GM12892 (cell line): ENCODE results near the gene DCTN5.
A peak's percentile ranks its signal among the peaks of the same experiment; 100 is the strongest.

Experiments
- DNase-seq: peaks from one replicate; pipeline ENCODE4 v3.0.0; 2011; ENCODE audit not compliant: insufficient read length
- FAIRE-seq: peaks from 2 replicates; lab custom pipeline; 2011; peaks lifted over from hg19 to GRCh38; lab: Jason Lieb, UNC
- POLR2A ChIP-seq: IDR thresholded peaks from 2 replicates; pipeline ENCODE4 v1.6.1; 2011; ENCODE audit warnings: low read depth, low read length, control low read depth
- POLR2AphosphoS5 ChIP-seq: IDR thresholded peaks from 2 replicates; pipeline ENCODE4 v1.6.1; 2011; ENCODE audit warnings: low read depth, low read length, control low read depth
- TAF1 ChIP-seq: IDR thresholded peaks from 2 replicates; pipeline ENCODE4 v1.6.1; 2011; ENCODE audit warnings: low read depth, mild to moderate bottlenecking, control low read depth, low read length, borderline replicate concordance

The DCTN5 gene

DNA sequence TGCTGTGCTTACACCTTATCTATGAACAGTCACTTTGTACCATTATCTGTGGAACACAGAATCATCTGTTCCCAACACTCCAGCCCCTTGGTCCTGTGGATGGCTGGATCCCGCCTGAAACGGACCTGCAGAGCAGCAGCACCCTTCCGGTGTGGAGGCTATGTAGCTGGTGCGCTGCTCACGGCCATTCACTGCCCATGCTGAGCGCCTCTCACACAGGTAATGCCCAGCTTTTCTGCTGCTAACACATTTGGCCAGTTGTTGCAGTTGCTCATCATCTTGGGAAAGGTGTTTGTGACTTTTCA lies 26.0 kb downstream of the DCTN5 start:
- FAIRE-seq, result no peak
- TF ChIP-seq POLR2A (no peak), TAF1 (no peak), POLR2AphosphoS5 (no peak)

DNA sequence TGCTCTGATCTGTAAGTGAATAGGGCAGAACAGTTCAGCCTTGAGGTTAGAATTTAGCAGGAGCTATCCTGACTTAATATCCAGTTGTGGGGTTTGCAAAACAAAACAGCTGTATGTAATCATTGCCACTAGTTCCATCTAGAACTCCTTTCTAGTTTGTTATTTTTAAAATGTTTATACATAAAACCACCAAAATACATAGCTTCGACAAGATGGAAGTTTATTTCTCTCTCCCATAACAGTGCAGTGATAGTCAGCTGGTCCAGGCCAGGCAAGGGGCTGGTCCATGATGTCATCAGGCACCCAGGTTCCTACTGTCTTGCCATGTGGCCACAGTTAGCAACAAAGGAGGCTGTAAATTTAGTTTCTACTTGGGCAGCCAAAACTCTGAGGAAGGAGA lies 27.0 kb downstream of the DCTN5 start:
- TF ChIP-seq POLR2AphosphoS5 (no peak), TAF1 (no peak), POLR2A (no peak)
- no peak for DNase-seq
- no peak for FAIRE-seq

More for the DNA sequence above, 26.0 kb downstream of the DCTN5 start:
- DNase-seq, result no peak

DNA sequence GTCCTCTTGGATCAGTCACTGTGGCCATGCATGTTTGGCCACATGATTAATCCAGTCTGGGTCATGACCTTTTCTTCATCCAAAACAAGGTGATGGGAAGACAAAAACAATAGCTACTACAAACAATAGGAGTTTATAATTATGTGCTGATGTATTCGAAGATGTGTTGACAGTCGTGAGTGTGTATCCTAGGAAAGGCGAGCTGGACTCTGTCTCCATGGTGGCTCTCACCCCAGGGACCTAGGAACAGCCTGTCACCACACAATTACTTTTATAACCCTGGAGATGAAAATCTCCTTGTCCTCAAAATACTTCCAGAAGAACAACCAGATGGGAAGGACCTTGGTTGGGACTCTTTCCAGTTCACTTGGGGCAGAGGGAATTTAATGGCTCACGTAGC lies 27.6 kb downstream of the DCTN5 start:
- FAIRE-seq (no peak), DNase-seq (no peak)
- no peak for TF ChIP-seq POLR2A
- TF ChIP-seq TAF1, result no peak
- TF ChIP-seq POLR2AphosphoS5, result no peak

DNA sequence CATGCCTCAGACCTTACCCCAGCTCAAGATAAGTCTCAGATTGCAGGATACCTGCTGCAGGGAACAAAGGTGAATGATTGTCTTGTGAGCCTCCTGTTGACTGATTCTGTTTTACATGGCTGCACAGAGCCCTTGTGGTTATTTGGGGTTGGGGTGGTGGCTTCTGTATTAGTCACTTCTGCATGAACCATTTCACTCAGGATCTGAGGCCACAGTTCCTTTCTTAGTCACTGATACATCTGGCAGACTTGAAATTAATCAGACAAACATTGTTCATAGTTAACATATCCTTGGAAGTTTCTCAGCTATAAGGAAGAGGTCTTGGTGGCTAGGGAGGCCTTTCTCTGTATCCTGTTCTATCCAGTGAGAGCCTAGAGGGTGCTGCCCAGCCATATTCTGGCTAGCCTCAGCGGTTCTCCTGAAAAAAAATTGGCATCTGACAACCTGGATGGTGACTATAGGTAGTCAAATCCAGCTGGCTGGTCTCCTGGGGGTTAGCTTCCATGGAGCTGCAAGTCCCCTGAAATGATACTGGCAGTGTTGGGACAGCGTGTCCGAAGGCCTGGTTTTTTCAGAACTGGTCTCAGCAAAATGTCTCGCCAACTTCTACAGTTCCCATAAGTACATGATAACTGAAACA lies 29.0 kb downstream of the DCTN5 start:
- DNase-seq (no peak), FAIRE-seq (peak; percentile 87)
- peak; percentile 62; the same call in 1 of the 2 replicates for TF ChIP-seq POLR2AphosphoS5
- no peak for TF ChIP-seq POLR2A
- 0 out of 2 replicates have a peak, but pooled peaks have one; percentile 25 for TF ChIP-seq TAF1

DNA sequence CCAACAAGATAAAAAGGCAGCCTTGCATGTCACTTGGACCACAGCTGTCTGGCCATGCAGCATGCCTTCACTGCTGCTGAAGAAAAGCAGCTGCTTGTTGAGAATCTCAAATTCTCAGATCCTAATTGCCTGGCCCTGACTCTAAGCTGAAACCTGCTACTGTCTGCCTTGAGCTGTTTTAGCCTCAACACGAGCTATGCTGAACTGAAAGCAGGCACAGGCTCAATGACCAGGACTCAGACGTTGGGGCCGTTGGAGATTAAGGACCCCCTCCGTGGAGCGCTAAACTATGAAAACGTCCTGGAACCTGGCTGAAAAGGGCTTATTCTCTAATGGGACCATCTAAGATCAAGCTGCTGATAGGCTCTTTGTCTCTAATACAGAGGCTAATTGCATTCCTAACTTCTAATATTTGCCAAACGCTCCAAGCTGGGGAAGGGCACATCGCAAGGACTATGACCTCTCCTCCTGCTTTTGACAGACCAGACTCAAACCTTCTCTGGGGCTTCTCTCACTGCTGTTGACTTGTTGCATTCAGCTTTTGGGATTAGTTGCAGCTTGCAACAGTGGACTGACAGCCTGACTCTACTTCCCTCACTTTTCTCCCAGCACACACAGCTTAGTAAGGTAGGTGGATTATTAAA lies 32.8 kb downstream of the DCTN5 start:
- FAIRE-seq, result no peak
- DNase-seq, result no peak
- TF ChIP-seq POLR2AphosphoS5, result no peak
- TF ChIP-seq TAF1, result no peak
- TF ChIP-seq POLR2A, result no peak

DNA sequence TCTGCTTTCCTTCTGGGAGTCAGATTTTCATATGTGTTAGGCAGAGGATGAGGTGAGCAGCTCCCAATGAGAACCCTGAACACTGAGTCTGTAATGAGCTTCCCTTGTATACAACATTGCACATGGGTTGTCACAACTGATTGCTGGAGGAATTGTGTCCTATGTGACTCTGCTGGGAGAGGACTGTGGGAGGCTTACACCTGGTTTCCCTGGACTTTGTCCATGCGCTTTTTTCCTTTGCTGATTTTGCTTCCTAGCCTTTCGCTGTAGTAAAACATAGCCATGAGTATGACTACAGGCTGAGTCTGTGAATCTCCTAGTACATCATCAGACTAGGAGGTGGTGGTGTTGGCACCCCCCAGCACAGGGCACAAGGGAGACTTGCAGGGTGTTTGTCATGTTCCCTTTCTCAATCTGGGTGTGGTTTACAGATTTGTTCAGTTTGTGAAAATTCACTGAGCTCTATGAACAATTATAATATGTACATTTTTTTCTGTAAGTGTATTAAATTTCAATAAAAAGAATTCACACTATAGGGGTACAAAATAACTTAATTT lies 35.7 kb downstream of the DCTN5 start:
- FAIRE-seq, result no peak
- DNase-seq, result no peak
- no peak for TF ChIP-seq POLR2A

DNA sequence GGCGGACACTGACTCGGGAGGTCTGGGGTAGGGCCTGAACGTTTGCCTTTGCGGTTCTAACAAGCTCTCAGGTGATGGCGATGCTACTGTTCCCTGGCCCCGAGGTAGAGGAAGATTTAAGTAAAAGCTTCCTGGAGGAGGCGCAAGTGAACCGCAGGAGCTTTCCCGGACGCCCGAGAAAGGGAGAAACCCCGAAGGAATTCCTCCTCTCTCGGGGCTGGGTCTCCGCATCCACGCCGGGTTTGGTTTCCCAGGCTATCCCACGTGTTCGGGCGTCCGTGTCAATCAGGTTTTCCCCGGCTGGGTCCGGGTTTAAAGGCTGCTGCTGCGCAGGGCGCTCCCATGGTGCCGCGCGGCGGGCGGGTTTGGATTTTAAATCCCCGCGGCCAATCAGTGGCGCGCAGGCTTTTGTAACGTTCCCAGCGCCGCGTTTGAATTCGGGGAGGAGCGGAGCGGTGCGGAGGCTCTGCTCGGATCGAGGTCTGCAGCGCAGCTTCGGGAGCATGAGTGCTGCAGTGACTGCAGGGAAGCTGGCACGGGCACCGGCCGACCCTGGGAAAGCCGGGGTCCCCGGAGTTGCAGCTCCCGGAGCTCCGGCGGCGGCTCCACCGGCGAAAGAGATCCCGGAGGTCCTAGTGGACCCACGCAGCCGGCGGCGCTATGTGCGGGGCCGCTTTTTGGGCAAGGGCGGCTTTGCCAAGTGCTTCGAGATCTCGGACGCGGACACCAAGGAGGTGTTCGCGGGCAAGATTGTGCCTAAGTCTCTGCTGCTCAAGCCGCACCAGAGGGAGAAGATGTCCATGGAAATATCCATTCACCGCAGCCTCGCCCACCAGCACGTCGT lies 37.4 kb downstream of the DCTN5 start, which contains the start of gene PLK1:
Gene PLK1, plus strand, starts transcription at position 460 of the 844 bp plus-strand sequence. Its CDS starts 44 bp downstream, at position 504.
- peak; percentile 76 for FAIRE-seq
- peak; percentile 93 for DNase-seq
- TF ChIP-seq TAF1, result no peak
- TF ChIP-seq POLR2AphosphoS5, result no peak
- TF ChIP-seq POLR2A, result 0 out of 2 replicates have a peak, but pooled peaks have one; percentile 35

DNA sequence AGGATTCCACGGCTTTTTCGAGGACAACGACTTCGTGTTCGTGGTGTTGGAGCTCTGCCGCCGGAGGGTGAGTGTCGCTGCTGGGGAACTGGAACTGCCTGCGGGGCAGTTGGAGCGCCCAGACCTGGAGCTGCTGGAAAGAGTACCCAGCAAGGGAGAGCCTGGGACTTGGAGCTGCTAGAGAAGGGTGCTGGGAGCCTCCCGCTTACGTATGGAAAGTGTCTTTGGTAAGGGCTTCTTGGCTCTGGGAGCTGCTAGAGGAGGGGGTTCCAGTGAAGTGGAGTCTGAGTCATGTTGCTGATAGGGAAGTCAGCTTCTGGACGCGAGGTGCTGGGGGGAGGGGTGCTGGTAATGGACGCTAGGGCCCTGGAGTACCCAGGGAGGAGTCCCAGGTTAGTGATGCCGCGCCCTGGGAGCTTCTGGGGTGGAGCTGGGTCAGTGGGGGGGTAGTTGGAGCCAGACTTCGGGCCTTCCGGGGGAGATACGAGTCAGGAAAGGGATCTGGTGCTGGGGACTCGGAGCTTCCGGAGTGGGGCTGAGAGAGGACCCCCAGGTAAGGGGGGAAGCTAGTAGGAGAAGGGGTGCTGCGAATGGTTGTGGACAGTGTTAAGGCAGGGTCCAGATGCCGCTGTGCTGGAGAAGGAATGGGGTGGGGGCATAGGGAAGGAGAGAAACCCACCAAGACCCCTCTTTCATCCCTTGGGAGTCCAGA lies 38.2 kb downstream of the DCTN5 start:
- FAIRE-seq, result no peak
- no peak for TF ChIP-seq TAF1
- TF ChIP-seq POLR2AphosphoS5, result no peak
- no peak for TF ChIP-seq POLR2A
- DNase-seq, result peak; percentile 58

DNA sequence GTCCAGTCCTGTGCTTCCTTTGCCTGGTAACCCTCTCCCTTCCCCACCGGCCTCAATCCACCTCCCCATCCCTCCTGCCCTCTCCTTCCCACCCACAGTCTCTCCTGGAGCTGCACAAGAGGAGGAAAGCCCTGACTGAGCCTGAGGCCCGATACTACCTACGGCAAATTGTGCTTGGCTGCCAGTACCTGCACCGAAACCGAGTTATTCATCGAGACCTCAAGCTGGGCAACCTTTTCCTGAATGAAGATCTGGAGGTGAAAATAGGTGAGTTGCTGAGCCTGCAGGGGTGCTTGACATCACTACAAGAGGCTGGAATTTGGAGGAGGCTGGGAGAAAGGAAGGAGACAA lies 38.7 kb downstream of the DCTN5 start:
- FAIRE-seq, result no peak
- DNase-seq, result no peak
- no peak for TF ChIP-seq POLR2A
- TF ChIP-seq TAF1, result no peak
- no peak for TF ChIP-seq POLR2AphosphoS5

DNA sequence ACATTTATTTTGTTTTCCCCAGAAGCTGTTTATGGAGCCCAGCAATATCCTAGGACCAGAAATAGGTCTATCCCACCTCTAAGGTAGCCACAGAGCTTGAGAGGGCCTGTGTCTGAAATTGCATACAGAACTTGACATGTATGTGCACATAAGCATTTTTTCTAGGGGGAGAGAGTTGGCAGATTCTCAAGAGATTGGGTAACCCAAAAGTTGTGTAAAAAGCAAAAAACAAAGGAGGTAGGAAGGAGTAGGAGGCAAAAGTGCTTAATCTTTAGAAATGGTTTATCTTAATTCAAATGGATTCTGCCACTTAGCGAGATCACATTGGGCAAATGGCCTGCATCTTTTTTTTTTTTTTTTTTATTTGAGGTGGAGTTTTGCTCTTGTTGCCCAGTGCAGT lies 40.9 kb downstream of the DCTN5 start:
- TF ChIP-seq POLR2A (no peak), POLR2AphosphoS5 (no peak), TAF1 (no peak)
- FAIRE-seq, result no peak
- no peak for DNase-seq

DNA sequence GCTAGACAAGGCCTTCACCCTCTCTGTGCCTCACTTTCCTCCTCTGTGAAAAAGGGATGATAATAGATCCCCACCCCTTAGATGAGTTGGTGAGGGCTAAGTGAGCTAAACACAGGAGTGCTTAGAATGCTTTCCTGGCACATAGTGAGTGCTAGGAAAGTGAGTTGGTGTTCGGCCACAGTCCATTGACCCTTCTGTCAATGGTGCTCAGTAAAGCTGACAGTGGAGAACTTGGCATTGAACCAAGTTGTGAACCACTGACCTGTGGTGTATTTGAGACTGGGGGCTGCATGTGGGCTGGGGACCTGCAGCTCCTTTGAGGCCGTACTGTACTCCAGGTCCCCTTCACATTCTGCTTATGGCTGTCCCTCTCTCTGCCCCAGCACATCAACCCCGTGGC lies 42.2 kb downstream of the DCTN5 start:
- no peak for FAIRE-seq
- DNase-seq, result no peak
- TF ChIP-seq POLR2AphosphoS5 (no peak), POLR2A (no peak), TAF1 (no peak)
